Ovary (tissue), 9 donors: ENCODE data around the gene HLTF. TPM values are rescaled to one million over a fixed set of nuclear protein-coding genes. Genes with fewer than 3 reads are reported as not detected.

Experiments
- DNase-seq, 5 donors: peaks; one replicate each; pipeline ENCODE4 v3.0.0-alpha.2; 2019 to 2020
- H3K27ac ChIP-seq, 2 donors: fragments of 200-600 bp; one replicate each; pipeline versions ENCODE4 v1.5.1 to v1.8.0; 2019 to 2022
- H3K27me3 ChIP-seq: fragments of 200-600 bp; one replicate; pipeline ENCODE4 v1.8.0; 2022
- H3K36me3 ChIP-seq: fragments of 200-600 bp; sonication (generic); one replicate; pipeline ENCODE4 v1.5.1; 2019
- H3K4me1 ChIP-seq: one replicate; pipeline ENCODE4 v1.8.1; 2013; ENCODE audit warnings: mild to moderate bottlenecking, moderate library complexity; ENCODE audit not compliant: insufficient read depth
- H3K4me3 ChIP-seq: fragments of 200-600 bp; sonication (generic); one replicate; pipeline ENCODE4 v1.5.1; 2017
- H3K9me3 ChIP-seq, 2 donors: fragments of 200-600 bp in 1 of 2; sonication (generic) in 1 of 2; one replicate each; pipeline versions ENCODE4 v1.5.1 to v1.8.1; 2013 to 2019; ENCODE audit warnings: mild to moderate bottlenecking in 1 of 2, moderate library complexity in 1 of 2
- CTCF ChIP-seq, 3 donors: fragments of 450-650 bp in 2 of 3; fragments of 200-600 bp in 1 of 3; IDR thresholded peaks; one replicate each; pipeline versions ENCODE4 v1.5.1 to v1.8.0; 2016 to 2022; ENCODE audit warnings: antibody characterized with exemption in 3 of 3, mild to moderate bottlenecking in 1 of 3
- EP300 ChIP-seq: sonication (generic); formaldehyde crosslinking; IDR thresholded peaks from one replicate; pipeline ENCODE4 v1.6.1; 2017; ENCODE audit warnings: antibody characterized with exemption
- POLR2A ChIP-seq: fragments of 450-650 bp; IDR thresholded peaks from one replicate; pipeline ENCODE4 v1.6.1; 2017; ENCODE audit warnings: antibody characterized with exemption, mild to moderate bottlenecking, moderate library complexity
- WGBS, 3 donors: extraction: QIAGEN DNeasy Blood & Tissue Kit in 1 of 3; methylation state at CpG; one replicate each; pipeline versions ENCODE4 v1.1.5 to v1.1.7; 2013 to 2017; 5-methylcytosine and 5-hydroxymethylcytosine counted together
- intact Hi-C, 4 donors: fragments of 100-400 bp; cut with DNase I; formaldehyde crosslinking; loops; one replicate each; pipeline versions ENCODE4 v1.11.0 to v1.15.1; 2022 to 2023
- polyA plus RNA-seq, 2 donors: library from polyadenylated mRNA; stranded (reverse); fragments of 200-250 nt in 1 of 2; fragments of 350-450 nt in 1 of 2; fragmentation: Illumina TruSeq in 1 of 2; extraction: RNeasy Lipid Tissue Mini Kit (QIAGEN cat#74804) in 1 of 2; gene quantifications; one replicate each; pipeline ENCODE4 v1.2.3, GENCODE V29; 2013 to 2014
- total RNA-seq, 7 donors: library from RNA; depleted of rRNA in 2 of 7; stranded (reverse); fragments of >200 nt in 2 of 7; fragmentation: NEBNext Ultra II Directional in 3 of 7; extraction: Animal tissue kit (Norgen Biotek cat#: 25700) in 3 of 7; gene quantifications; one replicate each; pipeline versions ENCODE4 v1.1.0 to v1.2.4, GENCODE V29; 2016 to 2023
- donor health status: DM: no; HTN: no; CAD: no; lungs with moderate emphysema.
- donor health status: DM: no; HTN: no; CAD: no.
- donor health status: Bipolar disorder and iron deficiency.
- donor health status: DM: yes; HTN: yes; CAD: no.
- donor health status: DM: no; HTN: no; CAD: no.
- donor health status: DM: yes; HTN: yes; CAD: no.

The HLTF gene
- total and polyA plus RNA-seq, 9 donors = 11.3 to 35.3 (median 31.0) TPM

- intact Hi-C loops = no loop called here
- no peaks in the 10 kb centered on the region for H3K36me3 ChIP-seq
- H3K9me3 ChIP-seq = no peaks in the 10 kb centered on the region
- no peak for DNase-seq
- no peaks in the 10 kb centered on the region for H3K4me1 ChIP-seq
- no peak overlapping the region for H3K27ac ChIP-seq
- no peaks in the 10 kb centered on the region for H3K27me3 ChIP-seq
- H3K4me3 ChIP-seq = no peak overlapping the region
- no peak for TF ChIP-seq CTCF (IDR thresholded peaks at IDR 0.05)
- 73 to 87% (median 81%) methylated on average over 5 of the region's 5 CpGs for WGBS, 3 donors
Observed at GRCh38 chr3:149011676-149012075, 74.7 kb downstream of the HLTF start.

GRCh38 chr3:149010966-149011365 is 75.4 kb downstream of the HLTF start:
- Histone ChIP-seq H3K4me3 (no peak overlapping the region), H3K9me3 (no peaks in the 10 kb centered on the region), H3K27ac (no peak overlapping the region), H3K36me3 (no peaks in the 10 kb centered on the region), H3K27me3 (no peaks in the 10 kb centered on the region), H3K4me1 (no peaks in the 10 kb centered on the region)
- no peak for TF ChIP-seq EP300
- no peak for TF ChIP-seq POLR2A
- intact Hi-C loops = no loop called here
- no peak for DNase-seq
- WGBS, 3 donors = 40 to 49% (median 47%) methylated on average over 2 of the region's 2 CpGs

- H3K27ac ChIP-seq = no peak overlapping the region
- intact Hi-C loops = no loop called here
- no peak for TF ChIP-seq CTCF (IDR thresholded peaks at IDR 0.05)
- no peak for TF ChIP-seq EP300
- no peak for TF ChIP-seq POLR2A
- 49 to 56% (median 53%) methylated on average over 6 of the region's 6 CpGs for WGBS, 3 donors
- H3K27me3 ChIP-seq = no peaks in the 10 kb centered on the region
- DNase-seq = no peak
- H3K9me3 ChIP-seq = no peaks in the 10 kb centered on the region
- no peak overlapping the region for H3K4me3 ChIP-seq
- no peaks in the 10 kb centered on the region for H3K4me1 ChIP-seq
- no peaks in the 10 kb centered on the region for H3K36me3 ChIP-seq
Observed at GRCh38 chr3:149010504-149010951, 75.8 kb downstream of the HLTF start.

- H3K27me3 ChIP-seq = no peaks in the 10 kb centered on the region
- no peaks in the 10 kb centered on the region for H3K9me3 ChIP-seq
- no peak for DNase-seq
- intact Hi-C loops = no loop called here
- H3K36me3 ChIP-seq = no peaks in the 10 kb centered on the region
- 94 to 98% (median 96%) methylated on average over 2 of the region's 2 CpGs for WGBS, 3 donors
- H3K27ac ChIP-seq = no peak overlapping the region
- H3K4me3 ChIP-seq = no peak overlapping the region
- TF ChIP-seq CTCF (IDR thresholded peaks at IDR 0.05) (no peak), EP300 (no peak), POLR2A (no peak)
- no peaks in the 10 kb centered on the region for H3K4me1 ChIP-seq
Observed at GRCh38 chr3:149009732-149010131, 76.6 kb downstream of the HLTF start.

- DNase-seq = no peak
- Histone ChIP-seq H3K4me1 (no peaks in the 10 kb centered on the region), H3K27ac (no peak overlapping the region), H3K27me3 (no peaks in the 10 kb centered on the region), H3K4me3 (no peak overlapping the region), H3K36me3 (no peaks in the 10 kb centered on the region), H3K9me3 (no peaks in the 10 kb centered on the region)
- intact Hi-C loops = no loop called here
- TF ChIP-seq CTCF (IDR thresholded peaks at IDR 0.05) (no peak), EP300 (no peak), POLR2A (no peak)
- 90 to 92% (median 91%) methylated on average over 7 of the region's 7 CpGs for WGBS, 3 donors
Observed at GRCh38 chr3:149007567-149008257, 78.6 kb downstream of the HLTF start.
